Measurements from ENCODE around the gene CCL2.

The CCL2 gene

GRCh38 chr17:34305606-34306005 is 50.5 kb downstream of the CCL2 start:
- no peak for TF ChIP-seq CTCF (IDR thresholded peaks at IDR 0.05)

- no peak; the same call in 1 of the 2 replicates for TF ChIP-seq CTCF (IDR thresholded peaks at IDR 0.05)
Measured at GRCh38 chr17:34306466-34306865, 51.4 kb downstream of the CCL2 start.
